Measurements from ENCODE around the gene TMEM244.
"Not testable (repeated sequence)": the region's sequence is repeated elsewhere in the genome, so short reads cannot be mapped to it uniquely, and the experiment has no call there.

Gene TMEM244

GRCh38 chr6:129859524-129859923, 1.6 kb downstream of the TMEM244 start:
- no peak overlapping the region for H2AFZ ChIP-seq (ENCODE audit: low read depth, low read length)
- no peak overlapping the region for H3K4me3 ChIP-seq (ENCODE audit: low read length)
- H3K9me3 ChIP-seq (ENCODE audit: low read length), result no peaks in the 10 kb centered on the region
- H3K36me3 ChIP-seq (ENCODE audit: insufficient read depth, low read length), result no peaks in the 10 kb centered on the region
- H3K4me1 ChIP-seq (ENCODE audit: insufficient read depth, low read length), result no peaks in the 10 kb centered on the region
- H3K27me3 ChIP-seq (ENCODE audit: insufficient read depth, low read length), result no peaks in the 10 kb centered on the region

DNA sequence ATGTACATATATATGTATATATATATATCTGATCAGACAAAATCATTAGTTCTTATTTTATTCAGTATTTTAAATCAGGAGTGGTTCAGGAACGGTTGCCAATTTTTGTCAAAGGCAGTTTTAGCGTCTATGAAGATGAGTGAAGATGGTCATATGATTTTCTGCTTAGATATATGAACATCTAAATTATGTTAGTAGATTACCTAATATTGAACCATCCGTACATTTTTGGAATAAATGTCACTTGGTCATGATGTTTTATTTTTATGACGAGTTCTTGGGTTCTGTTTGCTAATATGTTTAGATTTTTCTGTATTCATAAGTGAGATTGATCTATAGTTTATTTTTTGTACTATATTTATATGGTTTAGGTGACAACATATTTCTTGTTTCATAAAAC, 3.3 kb downstream of the TMEM244 start:
- H2AFZ ChIP-seq (ENCODE audit: low read depth, low read length), result no peak overlapping the region
- H3K4me1 ChIP-seq (ENCODE audit: insufficient read depth, low read length), result no peaks in the 10 kb centered on the region
- H3K9me3 ChIP-seq (ENCODE audit: low read length), result no peaks in the 10 kb centered on the region
- H3K4me3 ChIP-seq (ENCODE audit: low read length), result no peak overlapping the region
- no peaks in the 10 kb centered on the region for H3K36me3 ChIP-seq (ENCODE audit: insufficient read depth, low read length)
- peaks cover 1% of the 10 kb centered on the region for H3K27me3 ChIP-seq (ENCODE audit: insufficient read depth, low read length)

GRCh38 chr6:129853996-129854711, 7.0 kb downstream of the TMEM244 start:
- Histone ChIP-seq H3K27me3 (ENCODE audit: insufficient read depth, low read length) (peaks cover 2% of the 10 kb centered on the region), H3K9me3 (ENCODE audit: low read length) (no peaks in the 10 kb centered on the region), H3K4me1 (ENCODE audit: insufficient read depth, low read length) (no peaks in the 10 kb centered on the region), H3K4me3 (ENCODE audit: low read length) (no peak overlapping the region), H2AFZ (ENCODE audit: low read depth, low read length) (no peak overlapping the region), H3K36me3 (ENCODE audit: insufficient read depth, low read length) (no peaks in the 10 kb centered on the region)

DNA sequence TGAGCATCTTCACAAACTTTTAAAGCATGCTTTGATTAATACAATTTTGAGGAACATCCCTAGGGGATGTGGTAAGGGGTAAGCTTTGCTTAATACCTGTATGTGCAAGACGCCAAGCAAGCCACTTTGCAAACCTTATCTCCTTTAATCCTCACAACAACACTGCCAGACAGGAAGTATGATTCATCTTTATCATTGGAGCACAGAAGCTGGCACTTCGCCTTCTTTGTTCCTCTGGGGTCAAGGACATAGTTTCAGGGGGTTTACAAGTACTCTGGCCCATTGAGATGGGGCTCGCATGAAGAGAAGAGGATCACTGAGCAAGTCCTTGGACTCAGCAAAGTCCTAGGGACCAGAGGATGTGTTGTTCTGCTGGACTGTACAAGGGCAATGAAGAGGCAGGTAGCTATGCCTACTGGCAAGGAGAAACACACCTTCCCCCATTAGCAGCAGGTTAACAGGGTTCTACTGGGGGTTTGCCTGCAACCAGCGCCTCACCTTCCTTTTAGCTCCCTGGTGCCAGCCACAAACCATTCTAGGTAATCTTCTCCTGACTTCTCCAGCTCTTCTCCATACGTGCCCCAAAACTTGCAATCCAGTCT, 8.8 kb downstream of the TMEM244 start:
- Histone ChIP-seq H3K4me1 (ENCODE audit: insufficient read depth, low read length) (no peaks in the 10 kb centered on the region), H2AFZ (ENCODE audit: low read depth, low read length) (no peak overlapping the region), H3K36me3 (ENCODE audit: insufficient read depth, low read length) (no peaks in the 10 kb centered on the region), H3K27me3 (ENCODE audit: insufficient read depth, low read length) (peaks cover 2% of the 10 kb centered on the region), H3K9me3 (ENCODE audit: low read length) (no peaks in the 10 kb centered on the region), H3K4me3 (ENCODE audit: low read length) (no peak overlapping the region)

- Histone ChIP-seq H2AFZ (ENCODE audit: low read depth, low read length) (no peak overlapping the region), H3K27me3 (ENCODE audit: insufficient read depth, low read length) (peaks cover 2% of the 10 kb centered on the region), H3K4me3 (ENCODE audit: low read length) (no peak overlapping the region), H3K4me1 (ENCODE audit: insufficient read depth, low read length) (no peaks in the 10 kb centered on the region), H3K9me3 (ENCODE audit: low read length) (no peaks in the 10 kb centered on the region), H3K36me3 (ENCODE audit: insufficient read depth, low read length) (no peaks in the 10 kb centered on the region)
These were observed 11.7 kb downstream of the TMEM244 start for GRCh38 chr6:129849456-129849855.

DNA sequence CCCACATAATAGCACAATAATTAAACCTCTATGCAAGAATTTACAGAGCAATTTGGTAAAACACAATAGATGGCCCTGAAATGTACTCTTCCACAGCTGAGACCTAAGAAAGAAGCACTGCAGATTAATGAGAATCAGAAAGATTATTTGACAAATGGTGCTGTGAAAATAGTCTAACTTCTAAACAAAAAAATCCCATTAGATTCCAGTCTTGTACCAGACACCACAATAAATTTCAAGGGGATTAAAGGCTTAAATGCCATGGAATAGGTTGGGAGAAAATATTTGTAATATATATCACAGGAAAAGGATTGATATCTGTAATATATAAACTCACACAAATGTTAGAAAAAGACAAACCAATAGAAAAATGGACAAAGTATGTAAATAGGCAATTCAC, 14.4 kb downstream of the TMEM244 start:
- H3K4me3 ChIP-seq (ENCODE audit: low read length), result no peak overlapping the region
- no peak overlapping the region for H2AFZ ChIP-seq (ENCODE audit: low read depth, low read length)
- H3K27me3 ChIP-seq (ENCODE audit: insufficient read depth, low read length), result no peaks in the 10 kb centered on the region
- H3K9me3 ChIP-seq (ENCODE audit: low read length), result no peaks in the 10 kb centered on the region
- H3K36me3 ChIP-seq (ENCODE audit: insufficient read depth, low read length), result no peaks in the 10 kb centered on the region
- H3K4me1 ChIP-seq (ENCODE audit: insufficient read depth, low read length), result no peaks in the 10 kb centered on the region

GRCh38 chr6:129845696-129846095, 15.4 kb downstream of the TMEM244 start:
- H3K27me3 ChIP-seq (ENCODE audit: insufficient read depth, low read length), result no peaks in the 10 kb centered on the region
- no peaks in the 10 kb centered on the region for H3K4me1 ChIP-seq (ENCODE audit: insufficient read depth, low read length)
- H3K36me3 ChIP-seq (ENCODE audit: insufficient read depth, low read length), result no peaks in the 10 kb centered on the region
- H3K4me3 ChIP-seq (ENCODE audit: low read length), result no peak overlapping the region
- no peaks in the 10 kb centered on the region for H3K9me3 ChIP-seq (ENCODE audit: low read length)
- no peak overlapping the region for H2AFZ ChIP-seq (ENCODE audit: low read depth, low read length)

- no peaks in the 10 kb centered on the region for H3K4me1 ChIP-seq (ENCODE audit: insufficient read depth, low read length)
- no peak overlapping the region for H2AFZ ChIP-seq (ENCODE audit: low read depth, low read length)
- no peaks in the 10 kb centered on the region for H3K36me3 ChIP-seq (ENCODE audit: insufficient read depth, low read length)
- H3K9me3 ChIP-seq (ENCODE audit: low read length), result no peaks in the 10 kb centered on the region
- H3K4me3 ChIP-seq (ENCODE audit: low read length), result no peak overlapping the region
- no peaks in the 10 kb centered on the region for H3K27me3 ChIP-seq (ENCODE audit: insufficient read depth, low read length)
These were observed 16.8 kb downstream of the TMEM244 start for GRCh38 chr6:129844118-129844891.

DNA sequence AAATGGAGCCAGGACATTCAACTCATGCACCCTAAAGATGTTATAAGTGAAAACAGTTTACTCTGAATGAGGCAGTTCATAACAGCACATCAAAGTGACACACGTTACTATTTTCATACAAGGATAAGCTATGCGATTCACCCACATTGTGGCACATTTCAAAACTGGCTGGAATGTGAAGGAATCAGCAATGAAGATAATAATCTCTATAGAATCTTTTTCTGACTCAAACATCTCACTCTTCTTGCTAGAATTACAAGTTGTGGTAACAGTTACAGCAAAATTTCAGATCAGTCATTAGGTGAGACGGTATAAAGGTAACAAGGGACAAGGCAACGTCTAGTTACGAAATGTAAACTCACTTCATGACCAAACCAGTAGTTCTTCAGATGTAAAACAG, 17.5 kb downstream of the TMEM244 start:
- no peak overlapping the region for H3K4me3 ChIP-seq (ENCODE audit: low read length)
- H3K4me1 ChIP-seq (ENCODE audit: insufficient read depth, low read length), result no peaks in the 10 kb centered on the region
- H2AFZ ChIP-seq (ENCODE audit: low read depth, low read length), result no peak overlapping the region
- H3K27me3 ChIP-seq (ENCODE audit: insufficient read depth, low read length), result no peaks in the 10 kb centered on the region
- no peaks in the 10 kb centered on the region for H3K9me3 ChIP-seq (ENCODE audit: low read length)
- no peaks in the 10 kb centered on the region for H3K36me3 ChIP-seq (ENCODE audit: insufficient read depth, low read length)

- Histone ChIP-seq H3K4me1 (ENCODE audit: insufficient read depth, low read length) (no peaks in the 10 kb centered on the region), H3K9me3 (ENCODE audit: low read length) (no peaks in the 10 kb centered on the region), H3K36me3 (ENCODE audit: insufficient read depth, low read length) (no peaks in the 10 kb centered on the region), H3K27me3 (ENCODE audit: insufficient read depth, low read length) (no peaks in the 10 kb centered on the region), H2AFZ (ENCODE audit: low read depth, low read length) (no peak overlapping the region), H3K4me3 (ENCODE audit: low read length) (no peak overlapping the region)
These were observed 18.2 kb downstream of the TMEM244 start for GRCh38 chr6:129842881-129843409.

GRCh38 chr6:129842137-129842536, 19.0 kb downstream of the TMEM244 start:
- H3K4me1 ChIP-seq (ENCODE audit: insufficient read depth, low read length), result no peaks in the 10 kb centered on the region
- H2AFZ ChIP-seq (ENCODE audit: low read depth, low read length), result no peak overlapping the region
- no peaks in the 10 kb centered on the region for H3K36me3 ChIP-seq (ENCODE audit: insufficient read depth, low read length)
- no peaks in the 10 kb centered on the region for H3K9me3 ChIP-seq (ENCODE audit: low read length)
- no peaks in the 10 kb centered on the region for H3K27me3 ChIP-seq (ENCODE audit: insufficient read depth, low read length)
- no peak overlapping the region for H3K4me3 ChIP-seq (ENCODE audit: low read length)

DNA sequence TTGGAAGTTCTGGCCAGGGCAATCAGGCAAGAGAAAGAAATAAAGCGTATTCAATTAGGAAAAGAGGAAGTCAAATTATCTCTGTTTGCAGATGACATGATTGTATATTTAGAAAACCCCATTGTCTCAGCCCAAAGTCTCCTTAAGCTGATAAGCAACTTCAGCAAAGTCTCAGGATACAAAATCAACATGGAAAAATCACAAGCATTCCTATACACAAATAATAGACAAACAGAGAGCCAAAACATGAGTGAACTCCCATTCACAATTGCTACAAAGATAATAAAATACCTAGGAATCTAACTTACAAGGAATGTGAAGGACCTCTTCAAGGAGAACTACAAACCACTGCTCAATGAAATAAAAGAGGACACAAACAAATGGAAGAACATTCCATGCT, 21.6 kb downstream of the TMEM244 start:
- H3K27me3 ChIP-seq (ENCODE audit: insufficient read depth, low read length); H3K9me3 ChIP-seq (ENCODE audit: low read length); H3K4me3 ChIP-seq (ENCODE audit: low read length); H2AFZ ChIP-seq (ENCODE audit: low read depth, low read length); H3K36me3 ChIP-seq (ENCODE audit: insufficient read depth, low read length); H3K4me1 ChIP-seq (ENCODE audit: insufficient read depth, low read length): not testable (repeated sequence)

GRCh38 chr6:129835691-129836090, 25.4 kb downstream of the TMEM244 start:
- Histone ChIP-seq H2AFZ (ENCODE audit: low read depth, low read length) (no peak overlapping the region), H3K27me3 (ENCODE audit: insufficient read depth, low read length) (no peaks in the 10 kb centered on the region), H3K4me1 (ENCODE audit: insufficient read depth, low read length) (no peaks in the 10 kb centered on the region), H3K9me3 (ENCODE audit: low read length) (no peaks in the 10 kb centered on the region), H3K36me3 (ENCODE audit: insufficient read depth, low read length) (no peaks in the 10 kb centered on the region), H3K4me3 (ENCODE audit: low read length) (no peak overlapping the region)
